CD8-positive, alpha-beta memory T cell (primary cell): ENCODE results near the gene ZNF217. TPM values are rescaled to one million over a fixed set of nuclear protein-coding genes. Genes with fewer than 3 reads are reported as not detected.
"Not testable (repeated sequence)": the region's sequence is repeated elsewhere in the genome, so short reads cannot be mapped to it uniquely, and the experiment has no call there.

Experiments used
- CTCF ChIA-PET: fragments of 350-600 bp; sonication (Branson Sonifier 250); formaldehyde crosslinking; loops from one replicate; lab custom pipeline; 2021; ENCODE audit warnings: antibody characterized with exemption; lab: Charles Lee
- POLR2A ChIA-PET: fragments of 350-600 bp; sonication (Branson Sonifier 250); formaldehyde crosslinking; loops from one replicate; lab custom pipeline; 2021; ENCODE audit warnings: antibody characterized with exemption; lab: Charles Lee
- DNase-seq, 5 donors: peaks; one replicate each; pipeline versions ENCODE4 v3.0.0 to v3.0.0-alpha.2; 2020 to 2022; ENCODE audit warnings: mixed read lengths in 1 of 5
- H3K27ac ChIP-seq: one replicate; pipeline ENCODE4 v1.7.0; 2013; ENCODE audit warnings: low read depth, mild to moderate bottlenecking, low read length, moderate library complexity
- H3K27me3 ChIP-seq: 2 replicates; pipeline ENCODE4 v1.7.0; 2013; ENCODE audit warnings: low read length, mild to moderate bottlenecking; ENCODE audit not compliant: insufficient read depth, poor library complexity, severe bottlenecking
- H3K36me3 ChIP-seq: 2 replicates; pipeline ENCODE4 v1.7.0; 2013; ENCODE audit warnings: mild to moderate bottlenecking, low read length, moderate library complexity; ENCODE audit not compliant: insufficient read depth
- H3K4me1 ChIP-seq: 2 replicates; pipeline ENCODE4 v1.7.0; 2013; ENCODE audit warnings: mild to moderate bottlenecking, low read length, moderate library complexity; ENCODE audit not compliant: insufficient read depth
- H3K4me3 ChIP-seq: 2 replicates; pipeline ENCODE4 v1.7.0; 2013; ENCODE audit warnings: mild to moderate bottlenecking, low read length
- H3K9me3 ChIP-seq: 2 replicates; pipeline ENCODE4 v1.7.0; 2013; ENCODE audit warnings: mild to moderate bottlenecking, low read length
- H3K27ac Mint-ChIP-seq, 8 donors: one replicate each; pipeline ENCODE4 v1.8.0; 2020 to 2021; ENCODE audit warnings: mixed read lengths in 8 of 8, mild to moderate bottlenecking in 6 of 8, inconsistent platforms in 3 of 8, moderate library complexity in 3 of 8
- H3K27me3 Mint-ChIP-seq, 2 donors: one replicate each; pipeline ENCODE4 v1.8.0; 2020 to 2021; ENCODE audit warnings: mixed read lengths in 2 of 2, mild to moderate bottlenecking in 1 of 2, moderate library complexity in 1 of 2
- H3K36me3 Mint-ChIP-seq, 3 donors: one replicate each; pipeline ENCODE4 v1.8.0; 2020 to 2021; ENCODE audit warnings: mixed read lengths in 3 of 3, inconsistent platforms in 1 of 3, mild to moderate bottlenecking in 1 of 3
- H3K4me1 Mint-ChIP-seq, 3 donors: one replicate each; pipeline ENCODE4 v1.8.0; 2020 to 2021; ENCODE audit warnings: mixed read lengths in 3 of 3, inconsistent platforms in 1 of 3, mild to moderate bottlenecking in 1 of 3
- H3K4me3 Mint-ChIP-seq, 7 donors: one replicate each; pipeline ENCODE4 v1.8.0; 2020 to 2021; ENCODE audit warnings: mixed read lengths in 7 of 7, mild to moderate bottlenecking in 6 of 7, moderate library complexity in 4 of 7, inconsistent platforms in 2 of 7
- H3K9me3 Mint-ChIP-seq, 5 donors: one replicate each; pipeline ENCODE4 v1.8.0; 2020 to 2022; ENCODE audit warnings: mixed read lengths in 5 of 5, mild to moderate bottlenecking in 3 of 5, moderate library complexity in 2 of 5, inconsistent platforms in 1 of 5
- polyA plus RNA-seq: library from polyadenylated mRNA; unstranded; fragments of 300-500 nt; fragmentation: Illumina TruSeq; gene quantifications from one replicate; pipeline ENCODE4 v1.2.3, GENCODE V29; 2021
- total RNA-seq, 2 experiments: library from RNA; stranded (reverse); gene quantifications; one replicate each; pipeline ENCODE4 v1.2.3, GENCODE V29; 2021

Gene ZNF217
- total RNA-seq (10 to 100 TPM; 52.5 to 54.3 TPM), polyA plus RNA-seq (24.0 TPM)

- ChIA-PET CTCF (interaction anchor here (1.5 to 3.3 kb wide), 4 partner anchors 11 to 49 kb away, joined by 4 to 16 read pairs (median 8); no protein-coding TSS in a partner anchor), POLR2A (interaction anchor here (0.6 to 2.4 kb wide), 6 partner anchors 14 to 485 kb away, joined by 3 to 21 read pairs (median 6); no protein-coding TSS in a partner anchor)
- not testable (repeated sequence) for H3K9me3 Mint-ChIP-seq, H3K27me3 Mint-ChIP-seq, H3K27me3 ChIP-seq, H3K9me3 ChIP-seq, H3K36me3 ChIP-seq
- Mint-ChIP-seq H3K27ac (peak within 1 kb of the TSS; percentile 96 to 99 (median 98)), H3K36me3 (peaks cover 0 to 18% (median 3%) of the 10 kb centered on the region in 3 donors), H3K4me3 (peak within 1 kb of the TSS; percentile 94 to 99 (median 98)), H3K4me1 (peaks cover 49 to 71% (median 66%) of the 10 kb centered on the region in 3 donors)
- DNase-seq: peak; percentile 55 to 85 (median 67)
- Histone ChIP-seq H3K4me1 (peaks cover 26% of the 10 kb centered on the region), H3K27ac (peak within 1 kb of the TSS; percentile 80), H3K4me3 (peak within 1 kb of the TSS; percentile 76)
Measured at GRCh38 chr20:53593466-53594007, at the start of gene ZNF217. TSS of gene ZNF217 (minus strand) at chr20:53593839. CDS start at chr20:53582826, 11,013 bp downstream.

GRCh38 chr20:53643031-53643832 lies 49.6 kb upstream of the ZNF217 start:
- H3K9me3 Mint-ChIP-seq: no peaks in the 10 kb centered on the region
- ChIA-PET CTCF (interaction anchor here (0.9 to 1.8 kb wide), 10 partner anchors 10 to 273 kb away, joined by 3 to 9 read pairs (median 5); partner anchors contain the start of gene ZNF217), POLR2A (interaction anchor here (0.6 to 2.0 kb wide), 14 partner anchors 10 to 230 kb away, joined by 3 to 19 read pairs (median 5); no protein-coding TSS in a partner anchor)
- peak overlapping the region; percentile 78 to 94 (median 85) for H3K4me3 Mint-ChIP-seq
- DNase-seq: peak; percentile 33 to 78 (median 68)
- H3K27me3 Mint-ChIP-seq: no peaks in the 10 kb centered on the region
- H3K36me3 Mint-ChIP-seq: no peaks in the 10 kb centered on the region
- H3K4me1 Mint-ChIP-seq: peaks cover 29 to 46% (median 42%) of the 10 kb centered on the region in 3 donors
- Histone ChIP-seq H3K27ac (peak overlapping the region; percentile 73), H3K4me1 (peaks cover 34% of the 10 kb centered on the region), H3K9me3 (no peaks in the 10 kb centered on the region), H3K36me3 (no peaks in the 10 kb centered on the region), H3K4me3 (peak overlapping the region; percentile 14), H3K27me3 (no peaks in the 10 kb centered on the region)
- peak overlapping the region; percentile 93 to 99 (median 97) for H3K27ac Mint-ChIP-seq

GRCh38 chr20:53642196-53643030 lies 48.8 kb upstream of the ZNF217 start:
- peak in 3 of 5 donors; percentile 10 to 65 (median 45) for DNase-seq
- ChIA-PET CTCF (interaction anchor here (0.9 to 1.8 kb wide), 10 partner anchors 11 to 273 kb away, joined by 3 to 9 read pairs (median 5); partner anchors contain the start of gene ZNF217), POLR2A (interaction anchor here (0.6 to 2.0 kb wide), 14 partner anchors 11 to 230 kb away, joined by 3 to 19 read pairs (median 5); no protein-coding TSS in a partner anchor)
- peaks cover 34% of the 10 kb centered on the region for H3K4me1 ChIP-seq
- Mint-ChIP-seq H3K4me1 (peaks cover 29 to 46% (median 42%) of the 10 kb centered on the region in 3 donors), H3K27me3 (no peaks in the 10 kb centered on the region), H3K27ac (peak overlapping the region; percentile 93 to 99 (median 97)), H3K9me3 (no peaks in the 10 kb centered on the region), H3K36me3 (no peaks in the 10 kb centered on the region), H3K4me3 (peak overlapping the region; percentile 78 to 94 (median 85))
- H3K9me3 ChIP-seq: no peaks in the 10 kb centered on the region
- peak overlapping the region; percentile 73 for H3K27ac ChIP-seq
- H3K36me3 ChIP-seq: no peaks in the 10 kb centered on the region
- H3K4me3 ChIP-seq: peak overlapping the region; percentile 14
- no peaks in the 10 kb centered on the region for H3K27me3 ChIP-seq

GRCh38 chr20:53639647-53640440 lies 46.2 kb upstream of the ZNF217 start:
- H3K27me3 ChIP-seq: no peaks in the 10 kb centered on the region
- Mint-ChIP-seq H3K4me3 (peak overlapping the region in 2 of 7 donors; percentile 19 to 72), H3K9me3 (no peaks in the 10 kb centered on the region), H3K36me3 (no peaks in the 10 kb centered on the region), H3K27ac (peak overlapping the region in 2 of 8 donors; percentile 10 to 74), H3K4me1 (peaks cover 37 to 59% (median 51%) of the 10 kb centered on the region in 3 donors), H3K27me3 (no peaks in the 10 kb centered on the region)
- peaks cover 47% of the 10 kb centered on the region for H3K4me1 ChIP-seq
- H3K27ac ChIP-seq: no peak overlapping the region
- CTCF ChIA-PET: interaction anchor here (0.9 to 1.1 kb wide), 2 partner anchors 13 to 60 kb away, joined by 3 read pairs; no protein-coding TSS in a partner anchor
- no peaks in the 10 kb centered on the region for H3K36me3 ChIP-seq
- H3K4me3 ChIP-seq: no peak overlapping the region
- no peak for DNase-seq
- no peaks in the 10 kb centered on the region for H3K9me3 ChIP-seq
- POLR2A ChIA-PET: no interaction called here

GRCh38 chr20:53639128-53639527 lies 45.5 kb upstream of the ZNF217 start:
- H3K27ac ChIP-seq: no peak overlapping the region
- no peaks in the 10 kb centered on the region for H3K27me3 ChIP-seq
- H3K27me3 Mint-ChIP-seq: no peaks in the 10 kb centered on the region
- no peaks in the 10 kb centered on the region for H3K36me3 ChIP-seq
- POLR2A ChIA-PET: no interaction called here
- no peaks in the 10 kb centered on the region for H3K9me3 ChIP-seq
- peaks cover 35 to 55% (median 49%) of the 10 kb centered on the region in 3 donors for H3K4me1 Mint-ChIP-seq
- no peak overlapping the region for H3K4me3 Mint-ChIP-seq
- no peak overlapping the region for H3K4me3 ChIP-seq
- H3K27ac Mint-ChIP-seq: peak overlapping the region in 2 of 8 donors; percentile 52 to 71
- no peak for DNase-seq
- CTCF ChIA-PET: interaction anchor here (0.9 kb wide), 1 partner anchor 60 kb away, joined by 3 read pairs; no protein-coding TSS in a partner anchor
- no peaks in the 10 kb centered on the region for H3K36me3 Mint-ChIP-seq
- no peaks in the 10 kb centered on the region for H3K9me3 Mint-ChIP-seq
- H3K4me1 ChIP-seq: peaks cover 42% of the 10 kb centered on the region

GRCh38 chr20:53637310-53637709 lies 43.7 kb upstream of the ZNF217 start:
- POLR2A ChIA-PET, H3K36me3 ChIP-seq, CTCF ChIA-PET, H3K9me3 Mint-ChIP-seq, H3K4me3 Mint-ChIP-seq, DNase-seq, H3K9me3 ChIP-seq, H3K36me3 Mint-ChIP-seq, H3K27ac ChIP-seq, H3K4me3 ChIP-seq, H3K27me3 Mint-ChIP-seq, H3K27me3 ChIP-seq: not testable (repeated sequence)
- Mint-ChIP-seq H3K27ac (peak overlapping the region in 1 of 8 donors; percentile 45), H3K4me1 (peaks cover 23 to 40% (median 34%) of the 10 kb centered on the region in 3 donors)
- H3K4me1 ChIP-seq: peaks cover 26% of the 10 kb centered on the region
